Heart left ventricle (tissue), 16 donors: ENCODE data around the gene PDYN. TPM values are rescaled to one million over a fixed set of nuclear protein-coding genes. Genes with fewer than 3 reads are reported as not detected.

Experiments
- ATAC-seq, 4 donors: fragments of 200-7000 bp; cut with Tn5 transposase; one replicate each; pipeline ENCODE4 v1.9.1; 2020 to 2022; ENCODE audit warnings: moderate library complexity in 4 of 4, mild to moderate bottlenecking in 3 of 4, moderate number of reproducible peaks in 1 of 4
- DNase-seq, 5 donors: peaks; one replicate each; pipeline ENCODE4 v3.0.0-alpha.2; 2020
- H3K27ac ChIP-seq, 12 donors: fragments of 200-600 bp; sonication (generic) in 4 of 12; one replicate each; pipeline versions ENCODE4 v1.5.0 to v1.8.0; 2016 to 2022; ENCODE audit warnings: mild to moderate bottlenecking in 2 of 12
- H3K27me3 ChIP-seq, 9 donors: fragments of 200-600 bp; sonication (generic) in 2 of 9; one replicate each; pipeline versions ENCODE4 v1.5.1 to v1.8.0; 2016 to 2022; ENCODE audit warnings: mild to moderate bottlenecking in 3 of 9
- H3K36me3 ChIP-seq, 9 donors: fragments of 200-600 bp; sonication (generic) in 2 of 9; one replicate each; pipeline versions ENCODE4 v1.5.0 to v1.8.0; 2018 to 2022; ENCODE audit warnings: mild to moderate bottlenecking in 2 of 9
- H3K4me1 ChIP-seq, 12 donors: fragments of 200-600 bp; sonication (generic) in 4 of 12; one replicate each; pipeline versions ENCODE4 v1.5.0 to v1.8.0; 2016 to 2022; ENCODE audit warnings: mild to moderate bottlenecking in 3 of 12
- H3K4me3 ChIP-seq, 12 donors: fragments of 200-600 bp; sonication (generic) in 4 of 12; one replicate each; pipeline versions ENCODE4 v1.5.0 to v1.8.0; 2017 to 2022; ENCODE audit warnings: mild to moderate bottlenecking in 9 of 12, moderate library complexity in 4 of 12
- H3K9me3 ChIP-seq, 12 donors: fragments of 200-600 bp; sonication (generic) in 4 of 12; one replicate each; pipeline versions ENCODE4 v1.5.0 to v1.8.0; 2016 to 2022; ENCODE audit warnings: mild to moderate bottlenecking in 1 of 12
- POLR2A ChIP-seq, 2 donors: fragments of 450-650 bp; IDR thresholded peaks; one replicate each; pipeline ENCODE4 v1.6.1; 2017; ENCODE audit warnings: antibody characterized with exemption in 2 of 2, mild to moderate bottlenecking in 2 of 2, moderate library complexity in 2 of 2
- WGBS, 4 donors: extraction: QIAGEN DNeasy Blood & Tissue Kit in 2 of 4; methylation state at CpG; one replicate each; pipeline versions ENCODE4 v1.1.5 to v1.1.7; 2013 to 2018; 5-methylcytosine and 5-hydroxymethylcytosine counted together
- intact Hi-C, 10 donors: fragments of 100-400 bp; cut with DNase I; formaldehyde crosslinking; loops; one replicate each; pipeline versions ENCODE4 v1.11.1 to v1.14.2; 2022
- polyA plus RNA-seq, 2 donors: library from polyadenylated mRNA; stranded (reverse); fragments of 200-250 nt; gene quantifications; one replicate each; pipeline ENCODE4 v1.2.3, GENCODE V29; 2013
- total RNA-seq, 9 donors: library from RNA; depleted of rRNA in 2 of 9; stranded (reverse); fragments of >200 nt in 2 of 9; fragmentation: NEBNext Ultra II Directional in 3 of 9; extraction: Animal tissue kit (Norgen Biotek cat#: 25700) in 3 of 9; gene quantifications; one replicate each; pipeline versions ENCODE4 v1.1.0 to v1.2.4, GENCODE V29; 2016 to 2023
- TF ChIP-seq, protein P1 (sequence below), 12 donors: fragments of 200-600 bp; sonication (generic) in 4 of 12; IDR thresholded peaks; one replicate each; pipeline versions ENCODE4 v1.5.0 to v1.8.0; 2018 to 2022; ENCODE audit warnings: antibody characterized with exemption in 12 of 12, mild to moderate bottlenecking in 5 of 12
- donor health status: ischemic (EF 13 %, LVEDD 7.1; RV severe dilation, severe dysfunction).
- donor health status: healthy with polysubstance abuse.
- donor health status: DM: no; HTN: yes; CAD: no.
- donor health status: DM: no; HTN: no; CAD: no.
- donor health status: ischemic (EF 25% LVEDD 6.9; RV normal size, moderate dysfunction).
- donor health status: ischemic (EF 25% LVEDD 5.7; RV mildly dilated, moderate dysfunction).
- donor health status: healthy.
- donor health status: DM: yes; HTN: yes; CAD: no.
- donor health status: ischemic (EF 35%, LVEDD 5.7; RV mildly dilated, moderate dysfunction).
- donor health status: nonischemic (EF 11% LVEDD 7.7; RV severe dilation, severe dysfunction).
- donor health status: DM: yes; HTN: yes; CAD: no.
- donor health status: PGD.
- donor health status: ischemic (EF 29% LVEDD 5.4; RV normal size, mild dysfunction).
- donor health status: nonischemic (EF 23%, LVEDD 6.1; RV moderate dilation, normal function).

The PDYN gene
- total and polyA plus RNA-seq, 11 donors = not detected

DNA sequence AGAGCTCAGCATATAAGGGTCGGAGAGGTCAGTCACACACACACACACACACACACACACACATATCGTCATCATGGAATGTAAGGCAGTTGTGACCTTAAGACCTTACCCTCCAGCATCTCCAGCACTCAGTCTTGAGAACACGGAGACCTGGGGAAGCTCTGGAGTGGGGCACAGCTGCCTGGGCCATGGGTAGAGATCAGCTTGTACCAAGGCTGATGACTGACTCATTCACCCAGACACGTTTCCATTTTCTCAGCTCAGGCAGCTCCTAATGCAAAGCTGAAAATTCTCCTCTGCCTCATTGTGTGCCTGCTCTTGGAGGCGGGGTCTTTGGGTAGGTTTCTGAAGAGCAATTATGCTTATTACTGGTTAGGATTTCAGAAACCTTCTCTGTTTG is 38.3 kb upstream of the PDYN start:
- no peak for DNase-seq
- Histone ChIP-seq H3K9me3 (no peaks in the 10 kb centered on the region), H3K27me3 (peaks cover 0 to 37% (median 0%) of the 10 kb centered on the region in 9 donors), H3K27ac (no peak overlapping the region), H3K36me3 (no peaks in the 10 kb centered on the region), H3K4me1 (no peaks in the 10 kb centered on the region), H3K4me3 (no peak overlapping the region)
- no peak for ATAC-seq
- TF ChIP-seq POLR2A (IDR thresholded peaks at IDR 0.05) = no peak
- TF ChIP-seq, protein P1, sequence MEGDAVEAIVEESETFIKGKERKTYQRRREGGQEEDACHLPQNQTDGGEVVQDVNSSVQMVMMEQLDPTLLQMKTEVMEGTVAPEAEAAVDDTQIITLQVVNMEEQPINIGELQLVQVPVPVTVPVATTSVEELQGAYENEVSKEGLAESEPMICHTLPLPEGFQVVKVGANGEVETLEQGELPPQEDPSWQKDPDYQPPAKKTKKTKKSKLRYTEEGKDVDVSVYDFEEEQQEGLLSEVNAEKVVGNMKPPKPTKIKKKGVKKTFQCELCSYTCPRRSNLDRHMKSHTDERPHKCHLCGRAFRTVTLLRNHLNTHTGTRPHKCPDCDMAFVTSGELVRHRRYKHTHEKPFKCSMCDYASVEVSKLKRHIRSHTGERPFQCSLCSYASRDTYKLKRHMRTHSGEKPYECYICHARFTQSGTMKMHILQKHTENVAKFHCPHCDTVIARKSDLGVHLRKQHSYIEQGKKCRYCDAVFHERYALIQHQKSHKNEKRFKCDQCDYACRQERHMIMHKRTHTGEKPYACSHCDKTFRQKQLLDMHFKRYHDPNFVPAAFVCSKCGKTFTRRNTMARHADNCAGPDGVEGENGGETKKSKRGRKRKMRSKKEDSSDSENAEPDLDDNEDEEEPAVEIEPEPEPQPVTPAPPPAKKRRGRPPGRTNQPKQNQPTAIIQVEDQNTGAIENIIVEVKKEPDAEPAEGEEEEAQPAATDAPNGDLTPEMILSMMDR (IDR thresholded peaks at IDR 0.05) = no peak
- 24 to 28% (median 26%) methylated on average over 5 of the region's 5 CpGs for WGBS, 4 donors
- intact Hi-C loops = no loop called here

DNA sequence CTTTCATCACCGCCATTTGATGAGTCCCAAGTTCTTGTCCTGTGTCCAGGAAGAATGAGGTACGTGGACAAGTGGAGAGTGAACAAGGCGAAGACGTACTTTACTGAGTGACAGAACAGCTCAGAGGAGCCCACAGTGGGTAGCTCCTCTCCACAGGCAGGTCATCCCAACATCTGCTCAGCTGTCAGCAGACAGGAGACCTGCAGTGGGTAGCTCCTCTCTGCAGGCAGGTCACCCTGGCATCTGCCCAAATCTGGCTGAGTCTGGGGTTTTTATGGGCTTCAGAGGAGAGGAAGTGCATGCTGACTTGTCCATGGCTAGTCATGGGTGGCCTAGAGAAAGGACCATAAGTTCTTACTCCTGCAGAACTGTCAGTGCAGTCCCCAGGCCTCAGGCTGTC is 32.7 kb upstream of the PDYN start:
- no peaks in the 10 kb centered on the region for H3K36me3 ChIP-seq
- intact Hi-C loops = no loop called here
- TF ChIP-seq, protein P1 (IDR thresholded peaks at IDR 0.05) = no peak
- TF ChIP-seq POLR2A (IDR thresholded peaks at IDR 0.05) = no peak
- no peak for DNase-seq
- H3K27ac ChIP-seq = no peak overlapping the region
- peaks cover 0 to 13% (median 0%) of the 10 kb centered on the region in 12 donors for H3K9me3 ChIP-seq
- no peak overlapping the region for H3K4me3 ChIP-seq
- H3K4me1 ChIP-seq = no peaks in the 10 kb centered on the region
- 87 to 94% (median 89%) methylated on average over 4 of the region's 4 CpGs for WGBS, 4 donors
- ATAC-seq = no peak
- H3K27me3 ChIP-seq = peaks cover 0 to 35% (median 0%) of the 10 kb centered on the region in 9 donors

DNA sequence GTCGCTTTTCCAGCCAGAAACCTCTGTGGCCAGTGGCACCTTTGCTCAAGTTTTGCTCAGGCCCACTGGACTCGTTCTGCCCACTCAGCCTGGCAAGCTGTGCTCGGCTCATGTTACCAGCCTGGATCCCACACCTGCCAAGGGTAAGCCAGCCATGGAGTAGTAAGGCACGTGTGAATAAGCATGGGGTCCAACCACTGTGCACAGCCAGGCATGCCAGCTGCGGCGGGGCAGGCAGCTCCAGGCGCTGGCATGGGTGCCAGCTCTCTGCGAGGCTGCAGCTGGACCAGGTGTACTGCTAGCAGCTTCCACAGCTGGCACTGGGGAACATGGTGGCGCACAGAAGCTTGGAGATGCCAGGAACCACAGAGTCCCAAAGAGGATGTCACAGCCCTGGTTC is 32.1 kb upstream of the PDYN start:
- no peak for ATAC-seq
- Histone ChIP-seq H3K4me3 (no peak overlapping the region), H3K27me3 (peaks cover 0 to 30% (median 0%) of the 10 kb centered on the region in 9 donors)

GRCh38 chr20:2023151-2023550 is 29.3 kb upstream of the PDYN start:
- Histone ChIP-seq H3K9me3 (peaks cover 0 to 13% (median 0%) of the 10 kb centered on the region in 12 donors), H3K4me3 (no peak overlapping the region), H3K27me3 (peaks cover 0 to 27% (median 0%) of the 10 kb centered on the region in 9 donors), H3K27ac (no peak overlapping the region), H3K36me3 (no peaks in the 10 kb centered on the region), H3K4me1 (no peaks in the 10 kb centered on the region)
- 32 to 45% (median 35%) methylated on average over 4 of the region's 4 CpGs for WGBS, 4 donors
- no peak for ATAC-seq
- TF ChIP-seq POLR2A (IDR thresholded peaks at IDR 0.05) = no peak
- TF ChIP-seq, protein P1 (IDR thresholded peaks at IDR 0.05) = no peak
- no peak for DNase-seq
- intact Hi-C loops = no loop called here

More for the DNA sequence above, 32.1 kb upstream of the PDYN start:
- Histone ChIP-seq H3K36me3 (no peaks in the 10 kb centered on the region), H3K27ac (no peak overlapping the region), H3K4me1 (no peaks in the 10 kb centered on the region), H3K9me3 (peaks cover 0 to 13% (median 0%) of the 10 kb centered on the region in 12 donors)
- DNase-seq = no peak
- WGBS, 4 donors = 66 to 71% (median 68%) methylated on average over 9 of the region's 9 CpGs
- intact Hi-C loops = no loop called here
- TF ChIP-seq POLR2A (IDR thresholded peaks at IDR 0.05) = no peak
- TF ChIP-seq, protein P1 (IDR thresholded peaks at IDR 0.05) = no peak
